MM.1S (cell line): Measurements from ENCODE around the gene MFAP2.

ENCODE experiments used
- DNase-seq: peaks from one replicate; pipeline ENCODE4 v3.0.0-alpha.2; 2015
- H2AFZ ChIP-seq: fragments of 300-600 bp; sonication (generic); 2 replicates; pipeline ENCODE4 v1.6.0; 2016; ENCODE audit warnings: antibody characterized with exemption, low read length
- H3F3A ChIP-seq: fragments of 300-600 bp; sonication (generic); 2 replicates; pipeline ENCODE4 v1.6.1; 2016; ENCODE audit warnings: mild to moderate bottlenecking, antibody characterized with exemption, low read length, moderate library complexity, mixed read lengths; ENCODE audit not compliant: insufficient read depth
- H3K27ac ChIP-seq: fragments of 300-600 bp; sonication (generic); 2 replicates; pipeline ENCODE4 v1.5.1; 2016; ENCODE audit warnings: mild to moderate bottlenecking, low read length
- H3K27me3 ChIP-seq: fragments of 300-600 bp; sonication (generic); replicated peaks from 2 replicates; pipeline ENCODE4 v1.6.0; 2016; ENCODE audit warnings: low read length; ENCODE audit not compliant: insufficient read depth
- H3K36me3 ChIP-seq: fragments of 300-600 bp; sonication (generic); replicated peaks from 2 replicates; pipeline ENCODE4 v1.6.1; 2016; ENCODE audit warnings: mild to moderate bottlenecking, low read length, mixed read lengths; ENCODE audit not compliant: insufficient read depth
- H3K4me1 ChIP-seq: fragments of 300-600 bp; sonication (generic); 2 replicates; pipeline ENCODE4 v1.6.1; 2016; ENCODE audit warnings: low read length, mixed read lengths
- H3K4me2 ChIP-seq: fragments of 300-600 bp; sonication (generic); 2 replicates; pipeline ENCODE4 v1.6.0; 2016; ENCODE audit warnings: low read depth, low read length
- H3K4me3 ChIP-seq: fragments of 300-600 bp; sonication (generic); 2 replicates; pipeline ENCODE4 v1.5.1; 2016; ENCODE audit warnings: low read length, mixed read lengths
- H3K79me2 ChIP-seq: fragments of 300-600 bp; sonication (generic); 2 replicates; pipeline ENCODE4 v1.6.1; 2016; ENCODE audit warnings: mixed run types, low read length, mixed read lengths
- H3K9ac ChIP-seq: fragments of 300-600 bp; sonication (generic); 2 replicates; pipeline ENCODE4 v1.6.1; 2016; ENCODE audit warnings: low read length, mixed read lengths
- H3K9me2 ChIP-seq: fragments of 300-600 bp; sonication (generic); replicated peaks from 2 replicates; pipeline ENCODE4 v1.6.1; 2016; ENCODE audit warnings: mild to moderate bottlenecking, low read length, mixed read lengths; ENCODE audit not compliant: insufficient read depth
- H3K9me3 ChIP-seq: fragments of 300-600 bp; sonication (generic); replicated peaks from 2 replicates; pipeline ENCODE4 v1.6.1; 2016; ENCODE audit warnings: mild to moderate bottlenecking, low read length, mixed read lengths; ENCODE audit not compliant: insufficient read depth
- H4K20me1 ChIP-seq: fragments of 300-600 bp; sonication (generic); 2 replicates; pipeline ENCODE4 v1.6.1; 2016; ENCODE audit warnings: mild to moderate bottlenecking, low read length, moderate library complexity, mixed read lengths; ENCODE audit not compliant: insufficient read depth
- CTCF ChIP-seq: fragments of 300-600 bp; sonication (generic); IDR thresholded peaks from 2 replicates; pipeline ENCODE4 v1.5.1; 2016; ENCODE audit warnings: antibody characterized with exemption, low read length, mixed read lengths
- EZH2 ChIP-seq: fragments of 300-600 bp; sonication (generic); optimal IDR thresholded peaks from 2 replicates; pipeline ENCODE3; 2017; ENCODE audit warnings: low read depth, mild to moderate bottlenecking, antibody characterized with exemption, low read length, mixed read lengths
- EZH2phosphoT487 ChIP-seq: fragments of 300-600 bp; sonication (generic); IDR thresholded peaks from 2 replicates; pipeline ENCODE4 v1.6.1; 2018; ENCODE audit warnings: antibody characterized with exemption, low read length

The MFAP2 gene

GRCh38 chr1:16967962-16968361 lies 12.5 kb downstream of the MFAP2 start:
- H2AFZ ChIP-seq: no peak overlapping the region
- no peak overlapping the region for H3K27ac ChIP-seq
- H3K9ac ChIP-seq: no peak overlapping the region
- H3K4me3 ChIP-seq: no peak overlapping the region
- no peaks in the 10 kb centered on the region for H3K79me2 ChIP-seq
- TF ChIP-seq CTCF (no peak), EZH2phosphoT487 (no peak), EZH2 (no peak)
- H3K4me2 ChIP-seq: no peak overlapping the region
- no peaks in the 10 kb centered on the region for H3K4me1 ChIP-seq
- H3K9me3 ChIP-seq: no peaks in the 10 kb centered on the region
- H3F3A ChIP-seq: no peaks in the 10 kb centered on the region
- no peaks in the 10 kb centered on the region for H3K36me3 ChIP-seq
- H4K20me1 ChIP-seq: no peaks in the 10 kb centered on the region
- no peaks in the 10 kb centered on the region for H3K27me3 ChIP-seq
- no peaks in the 10 kb centered on the region for H3K9me2 ChIP-seq
- no peak for DNase-seq

GRCh38 chr1:16967095-16967575 lies 13.3 kb downstream of the MFAP2 start:
- Histone ChIP-seq H3K4me2 (no peak overlapping the region), H4K20me1 (no peaks in the 10 kb centered on the region), H3K9ac (no peak overlapping the region), H3K9me2 (no peaks in the 10 kb centered on the region), H3K27ac (no peak overlapping the region), H2AFZ (no peak overlapping the region), H3K79me2 (no peaks in the 10 kb centered on the region), H3K36me3 (no peaks in the 10 kb centered on the region), H3K9me3 (no peaks in the 10 kb centered on the region), H3K4me3 (no peak overlapping the region), H3K27me3 (no peaks in the 10 kb centered on the region), H3K4me1 (no peaks in the 10 kb centered on the region), H3F3A (no peaks in the 10 kb centered on the region)
- TF ChIP-seq EZH2 (no peak), EZH2phosphoT487 (no peak), CTCF (no peak)
- DNase-seq: no peak

GRCh38 chr1:16966282-16966681 lies 14.1 kb downstream of the MFAP2 start:
- H3F3A ChIP-seq: no peaks in the 10 kb centered on the region
- TF ChIP-seq EZH2: no peak
- no peak for TF ChIP-seq EZH2phosphoT487
- no peak for TF ChIP-seq CTCF

More at GRCh38 chr1:16966282-16966681, 14.1 kb downstream of the MFAP2 start:
- H3K9ac ChIP-seq: no peak overlapping the region
- H3K36me3 ChIP-seq: no peaks in the 10 kb centered on the region
- H3K4me1 ChIP-seq: no peaks in the 10 kb centered on the region
- H3K9me3 ChIP-seq: no peaks in the 10 kb centered on the region
- no peaks in the 10 kb centered on the region for H3K79me2 ChIP-seq
- H3K4me3 ChIP-seq: no peak overlapping the region
- no peaks in the 10 kb centered on the region for H3K9me2 ChIP-seq
- H2AFZ ChIP-seq: no peak overlapping the region
- no peaks in the 10 kb centered on the region for H3K27me3 ChIP-seq
- no peaks in the 10 kb centered on the region for H4K20me1 ChIP-seq
- no peak for DNase-seq
- H3K4me2 ChIP-seq: no peak overlapping the region
- no peak overlapping the region for H3K27ac ChIP-seq
